Endometrial microvascular endothelial cells (primary cell): ENCODE data around the gene LIPT1. TPM values are rescaled to one million over a fixed set of nuclear protein-coding genes. Genes with fewer than 3 reads are reported as not detected.
"Not testable (repeated sequence)": the region's sequence is repeated elsewhere in the genome, so short reads cannot be mapped to it uniquely, and the experiment has no call there.

ENCODE experiments used
- in situ Hi-C: cut with HindIII; loops from 2 replicates; pipeline ENCODE4 v1.10.0; 2017; ENCODE audit warnings: low sequenced_read_pairs, low pct_unique_long_range_greater_than_20kb; ENCODE audit errors: inconsistent ontology term
- total RNA-seq: library from RNA; depleted of rRNA; stranded (reverse); fragments of >200 nt; gene quantifications from one replicate; pipeline ENCODE4 v1.2.3, GENCODE V29; 2015; ENCODE audit errors: inconsistent ontology term

LIPT1 gene
- total RNA-seq, 1 donor from 2014 or later = 6.5 TPM

GRCh38 chr2:99169534-99169933 lies 14.8 kb downstream of the LIPT1 start:
- in situ Hi-C loops = no loop called here

GRCh38 chr2:99171377-99172140 lies 16.8 kb downstream of the LIPT1 start:
- in situ Hi-C loops = no loop called here

GRCh38 chr2:99180755-99181623 lies 26.2 kb downstream of the LIPT1 start, which contains the start of the genes MITD1 and MRPL30:
MITD1 (minus strand) TSS chr2:99181058; CDS start chr2:99180981, 77 bp downstream.
MRPL30 (plus strand) TSS chr2:99181184; CDS start chr2:99186204, 5,020 bp downstream.
- in situ Hi-C loops = no loop called here

- in situ Hi-C loops = no loop called here
These were observed 26.8 kb downstream of the LIPT1 start for GRCh38 chr2:99181624-99182000.

- in situ Hi-C loops = no loop called here
These were observed 28.3 kb downstream of the LIPT1 start for GRCh38 chr2:99183025-99183424.

GRCh38 chr2:99184811-99185210 lies 30.0 kb downstream of the LIPT1 start:
- in situ Hi-C loops = no loop called here

GRCh38 chr2:99187011-99187410 lies 32.2 kb downstream of the LIPT1 start:
- in situ Hi-C loops = no loop called here

GRCh38 chr2:99188357-99188756 lies 33.6 kb downstream of the LIPT1 start:
- in situ Hi-C loops = no loop called here

- in situ Hi-C loops = no loop called here
These were observed 35.8 kb downstream of the LIPT1 start for GRCh38 chr2:99190548-99190947.

GRCh38 chr2:99192364-99192763 lies 37.6 kb downstream of the LIPT1 start:
- in situ Hi-C loops = not testable (repeated sequence)

- in situ Hi-C loops = no loop called here
These were observed 43.5 kb downstream of the LIPT1 start for GRCh38 chr2:99198103-99198841.

GRCh38 chr2:99200076-99200800 lies 45.5 kb downstream of the LIPT1 start:
- in situ Hi-C loops = no loop called here

- in situ Hi-C loops = no loop called here
These were observed 47.4 kb downstream of the LIPT1 start for GRCh38 chr2:99201959-99202678.

- in situ Hi-C loops = no loop called here
These were observed 50.7 kb downstream of the LIPT1 start for GRCh38 chr2:99205491-99205890.
